HUES48 (cell line): ENCODE measurements around the gene MYO1B.
A peak's percentile ranks its signal among the peaks of the same experiment; 100 is the strongest.

Experiments used
- H3K27ac ChIP-seq: one replicate; pipeline ENCODE4 v1.7.0; 2013; ENCODE audit warnings: low read depth, low read length, inconsistent platforms
- H3K27me3 ChIP-seq: 2 replicates; pipeline ENCODE4 v1.6.1; 2013; ENCODE audit warnings: mild to moderate bottlenecking, low read length; ENCODE audit not compliant: control insufficient read depth, insufficient read depth
- H3K36me3 ChIP-seq: 2 replicates; pipeline ENCODE4 v1.6.1; 2013; ENCODE audit warnings: low read length; ENCODE audit not compliant: control insufficient read depth, insufficient read depth
- H3K4me1 ChIP-seq: 2 replicates; pipeline ENCODE4 v1.6.1; 2013; ENCODE audit warnings: mild to moderate bottlenecking, low read length; ENCODE audit not compliant: control insufficient read depth, insufficient read depth
- H3K4me3 ChIP-seq: 2 replicates; pipeline ENCODE4 v1.5.1; 2013; ENCODE audit warnings: mild to moderate bottlenecking, low read depth, low read length
- H3K9ac ChIP-seq: 2 replicates; pipeline ENCODE4 v1.6.1; 2013; ENCODE audit warnings: mild to moderate bottlenecking, low read depth, low read length, moderate library complexity
- H3K9me3 ChIP-seq: 2 replicates; pipeline ENCODE4 v1.6.1; 2013; ENCODE audit warnings: low read length; ENCODE audit not compliant: control insufficient read depth, insufficient read depth

MYO1B gene

DNA sequence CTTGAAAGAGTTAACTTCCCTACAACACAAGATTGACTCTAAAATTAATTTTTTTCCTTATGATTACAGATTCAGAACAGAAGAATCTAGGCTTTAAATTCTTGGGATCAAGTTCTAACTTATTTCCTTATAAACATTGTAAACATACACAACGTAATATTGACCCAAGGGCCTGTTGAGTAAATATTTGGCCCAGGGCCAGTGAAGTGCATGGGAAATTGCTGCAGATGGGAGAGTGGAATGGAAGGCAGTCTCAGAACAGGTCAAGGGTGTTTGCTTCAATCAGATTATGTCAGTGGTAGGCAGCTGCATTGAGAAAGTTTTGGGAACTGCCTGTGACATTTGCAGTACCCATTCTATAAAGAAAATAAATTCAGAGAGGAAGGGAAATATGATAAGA is 137.6 kb downstream of the MYO1B start:
- Histone ChIP-seq H3K4me3 (no peak overlapping the region), H3K27ac (no peak overlapping the region), H3K9ac (no peak overlapping the region), H3K9me3 (no peaks in the 10 kb centered on the region), H3K36me3 (peaks cover 68% of the 10 kb centered on the region), H3K27me3 (no peaks in the 10 kb centered on the region), H3K4me1 (no peaks in the 10 kb centered on the region)

DNA sequence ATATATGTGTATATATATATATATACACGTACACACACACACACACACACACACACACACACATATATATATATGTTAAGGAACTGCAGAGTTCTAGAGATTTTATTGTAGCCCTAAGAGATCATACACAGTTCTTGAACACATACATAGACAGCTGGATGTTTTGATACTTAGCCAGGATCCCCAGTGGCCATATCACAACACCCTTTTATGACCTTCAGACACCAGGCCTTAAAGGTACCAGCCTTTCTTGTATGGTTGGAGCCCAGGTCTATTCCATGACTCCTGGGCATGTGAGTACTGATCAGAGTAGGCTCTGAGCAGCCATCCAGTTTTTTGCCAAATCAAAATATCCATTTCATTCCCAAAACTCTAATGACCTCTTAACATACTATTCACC is 138.3 kb downstream of the MYO1B start:
- Histone ChIP-seq H3K27me3 (no peaks in the 10 kb centered on the region), H3K27ac (no peak overlapping the region), H3K9ac (no peak overlapping the region), H3K9me3 (no peaks in the 10 kb centered on the region), H3K4me1 (no peaks in the 10 kb centered on the region), H3K4me3 (no peak overlapping the region), H3K36me3 (peaks cover 71% of the 10 kb centered on the region)

- H3K9me3 ChIP-seq, result no peaks in the 10 kb centered on the region
- no peak overlapping the region for H3K9ac ChIP-seq
- H3K27ac ChIP-seq, result no peak overlapping the region
- H3K36me3 ChIP-seq, result peaks cover 84% of the 10 kb centered on the region
- no peak overlapping the region for H3K4me3 ChIP-seq
- no peaks in the 10 kb centered on the region for H3K27me3 ChIP-seq
- H3K4me1 ChIP-seq, result no peaks in the 10 kb centered on the region
Observed at GRCh38 chr2:191384829-191385228, 139.6 kb downstream of the MYO1B start.

GRCh38 chr2:191385416-191386160 is 140.4 kb downstream of the MYO1B start:
- peaks cover 87% of the 10 kb centered on the region for H3K36me3 ChIP-seq

GRCh38 chr2:191386938-191387536 is 141.8 kb downstream of the MYO1B start:
- Histone ChIP-seq H3K9me3 (no peaks in the 10 kb centered on the region), H3K27ac (no peak overlapping the region), H3K9ac (no peak overlapping the region), H3K4me3 (no peak overlapping the region), H3K4me1 (no peaks in the 10 kb centered on the region), H3K27me3 (no peaks in the 10 kb centered on the region), H3K36me3 (peaks cover 93% of the 10 kb centered on the region)

More at GRCh38 chr2:191385416-191386160, 140.4 kb downstream of the MYO1B start:
- Histone ChIP-seq H3K27me3 (no peaks in the 10 kb centered on the region), H3K9ac (no peak overlapping the region), H3K9me3 (no peaks in the 10 kb centered on the region), H3K4me3 (no peak overlapping the region), H3K4me1 (no peaks in the 10 kb centered on the region), H3K27ac (no peak overlapping the region)

- Histone ChIP-seq H3K27me3 (no peaks in the 10 kb centered on the region), H3K27ac (no peak overlapping the region), H3K36me3 (peaks cover 96% of the 10 kb centered on the region), H3K4me1 (no peaks in the 10 kb centered on the region), H3K9me3 (no peaks in the 10 kb centered on the region), H3K4me3 (no peak overlapping the region), H3K9ac (no peak overlapping the region)
Observed at GRCh38 chr2:191389288-191389687, 144.1 kb downstream of the MYO1B start.

DNA sequence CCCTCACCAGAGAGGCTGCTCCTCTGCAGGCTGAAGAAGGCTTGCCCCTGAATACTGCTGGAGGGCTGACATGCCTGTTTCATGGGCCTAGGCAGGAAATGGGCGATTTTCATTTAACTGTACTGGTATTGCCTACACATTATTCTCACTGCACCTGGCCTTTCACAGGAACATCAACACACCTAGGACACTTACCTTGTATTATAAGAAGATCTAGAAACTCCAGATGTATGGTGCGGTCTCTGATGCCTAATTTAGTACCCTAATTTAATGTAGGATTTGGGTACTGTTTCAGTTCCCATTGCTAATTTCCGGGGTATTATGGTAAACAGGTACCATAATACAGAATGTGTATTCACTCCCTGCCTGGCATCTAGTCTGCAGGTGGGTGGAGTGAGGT is 146.0 kb downstream of the MYO1B start:
- Histone ChIP-seq H3K27me3 (no peaks in the 10 kb centered on the region), H3K9me3 (no peaks in the 10 kb centered on the region), H3K27ac (no peak overlapping the region), H3K36me3 (peaks cover 96% of the 10 kb centered on the region), H3K4me3 (no peak overlapping the region), H3K4me1 (no peaks in the 10 kb centered on the region), H3K9ac (no peak overlapping the region)

- H3K4me3 ChIP-seq, result no peak overlapping the region
- H3K27me3 ChIP-seq, result no peaks in the 10 kb centered on the region
- H3K4me1 ChIP-seq, result no peaks in the 10 kb centered on the region
- no peak overlapping the region for H3K9ac ChIP-seq
- no peak overlapping the region for H3K27ac ChIP-seq
- peaks cover 79% of the 10 kb centered on the region for H3K36me3 ChIP-seq
- peaks cover 6% of the 10 kb centered on the region for H3K9me3 ChIP-seq
Observed at GRCh38 chr2:191394043-191394442, 148.8 kb downstream of the MYO1B start.

DNA sequence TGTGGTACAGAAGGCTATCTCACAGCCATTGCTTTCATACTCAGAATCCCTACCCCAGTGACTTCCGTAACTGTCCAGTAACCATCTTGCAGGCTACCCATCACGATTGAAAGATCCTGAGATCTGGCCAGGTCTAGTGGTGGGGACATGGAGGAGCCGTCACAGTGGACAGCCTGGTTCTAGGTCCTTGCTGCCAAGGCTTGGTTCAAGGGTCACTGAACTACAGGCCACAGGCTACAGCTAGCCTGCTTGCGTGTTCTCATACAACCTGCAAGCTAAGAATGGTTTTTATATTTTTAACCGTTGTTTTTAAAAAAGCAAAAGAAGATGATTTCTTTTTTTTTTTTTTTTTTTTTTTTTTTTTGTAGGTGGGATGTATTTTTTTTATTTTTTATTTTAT is 151.6 kb downstream of the MYO1B start:
- peaks cover 14% of the 10 kb centered on the region for H3K4me1 ChIP-seq
- no peak overlapping the region for H3K4me3 ChIP-seq
- H3K27me3 ChIP-seq, result no peaks in the 10 kb centered on the region
- peaks cover 6% of the 10 kb centered on the region for H3K9me3 ChIP-seq
- no peak overlapping the region for H3K9ac ChIP-seq
- H3K36me3 ChIP-seq, result peaks cover 78% of the 10 kb centered on the region
- no peak overlapping the region for H3K27ac ChIP-seq

- Histone ChIP-seq H3K9me3 (peaks cover 6% of the 10 kb centered on the region), H3K36me3 (peaks cover 68% of the 10 kb centered on the region), H3K4me1 (peaks cover 14% of the 10 kb centered on the region), H3K9ac (no peak overlapping the region), H3K27me3 (no peaks in the 10 kb centered on the region), H3K27ac (no peak overlapping the region), H3K4me3 (no peak overlapping the region)
Observed at GRCh38 chr2:191399601-191400000, 154.4 kb downstream of the MYO1B start.

DNA sequence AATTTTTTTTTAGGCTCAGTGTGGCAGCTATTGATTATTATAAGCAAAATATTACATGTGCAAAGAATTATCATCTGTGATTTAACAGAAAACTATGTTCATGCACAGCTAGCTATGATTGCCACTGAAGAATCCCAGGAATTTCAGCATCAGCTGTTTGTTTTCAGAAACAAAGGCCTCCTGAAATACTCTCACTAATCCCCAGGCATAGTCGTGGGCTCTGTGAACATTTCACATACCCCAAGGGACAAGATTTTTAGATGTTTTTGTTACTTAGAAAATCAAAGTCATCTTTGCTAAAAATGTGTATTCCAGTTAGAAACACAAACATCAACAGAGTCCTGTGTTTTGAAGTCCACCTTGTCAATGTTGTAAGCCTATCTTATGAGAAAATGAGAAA is 156.1 kb downstream of the MYO1B start:
- peaks cover 14% of the 10 kb centered on the region for H3K4me1 ChIP-seq
- H3K9ac ChIP-seq, result no peak overlapping the region
- peaks cover 6% of the 10 kb centered on the region for H3K9me3 ChIP-seq
- H3K27me3 ChIP-seq, result no peaks in the 10 kb centered on the region
- H3K36me3 ChIP-seq, result peaks cover 63% of the 10 kb centered on the region
- no peak overlapping the region for H3K4me3 ChIP-seq
- peak overlapping the region; percentile 68 for H3K27ac ChIP-seq
